Mesothelial cell of epicardium (in vitro differentiated cells): ENCODE data around the gene C17orf78. TPM values are rescaled to one million over a fixed set of nuclear protein-coding genes. Genes with fewer than 3 reads are reported as not detected.

Experiments
- DNase-seq, 2 experiments: peaks; one replicate each; pipeline ENCODE4 v3.0.0; 2021; ENCODE audit warnings: low spot score in 2 of 2; ENCODE audit not compliant: unreplicated experiment in 2 of 2
- H3K27ac Mint-ChIP-seq: 2 replicates; pipeline ENCODE4 v1.8.0; 2021; ENCODE audit warnings: mixed read lengths
- H3K27me3 Mint-ChIP-seq: 2 replicates; pipeline ENCODE4 v1.8.0; 2021; ENCODE audit warnings: low read depth, mixed read lengths
- H3K36me3 Mint-ChIP-seq: 2 replicates; pipeline ENCODE4 v1.8.0; 2021; ENCODE audit warnings: mixed read lengths
- H3K4me1 Mint-ChIP-seq: 2 replicates; pipeline ENCODE4 v1.8.0; 2021; ENCODE audit warnings: mixed read lengths
- H3K4me3 Mint-ChIP-seq: 2 replicates; pipeline ENCODE4 v1.8.0; 2021; ENCODE audit warnings: mild to moderate bottlenecking, moderate library complexity, mixed read lengths
- H3K9me3 Mint-ChIP-seq: 2 replicates; pipeline ENCODE4 v1.8.0; 2021; ENCODE audit warnings: mixed read lengths
- total RNA-seq: library from RNA; stranded (reverse); gene quantifications from 3 replicates; pipeline ENCODE4 v1.2.1, GENCODE V29; 2021
- TF ChIP-seq, protein P1 (sequence below): fragments of 200-600 bp; sonication (generic); IDR thresholded peaks from one replicate; pipeline ENCODE4 v1.5.0; 2021; ENCODE audit warnings: antibody characterized with exemption; ENCODE audit not compliant: unreplicated experiment

Gene C17orf78
- total RNA-seq, 1 donor from 2014 or later: not detected

DNA sequence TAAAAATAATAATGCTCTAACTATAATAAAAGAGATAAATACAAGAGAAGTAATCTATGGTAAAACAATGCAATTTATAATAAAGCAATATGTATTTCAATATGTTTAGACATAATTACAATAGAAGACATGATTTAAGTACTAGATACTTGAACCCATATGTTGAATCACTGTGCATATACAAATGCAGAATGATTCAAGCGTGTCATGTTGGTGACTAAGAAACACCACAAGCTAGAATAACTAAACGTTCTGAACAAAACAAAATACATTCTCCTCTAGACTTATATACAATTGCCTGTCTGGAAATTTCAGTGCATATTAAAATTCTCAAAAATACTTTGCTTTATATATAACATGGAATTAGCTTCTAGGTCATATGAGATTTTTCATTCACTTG, 42.1 kb downstream of the C17orf78 start:
- no peaks in the 10 kb centered on the region for H3K27me3 Mint-ChIP-seq
- DNase-seq: no peak
- no peaks in the 10 kb centered on the region for H3K4me1 Mint-ChIP-seq
- TF ChIP-seq, protein P1, sequence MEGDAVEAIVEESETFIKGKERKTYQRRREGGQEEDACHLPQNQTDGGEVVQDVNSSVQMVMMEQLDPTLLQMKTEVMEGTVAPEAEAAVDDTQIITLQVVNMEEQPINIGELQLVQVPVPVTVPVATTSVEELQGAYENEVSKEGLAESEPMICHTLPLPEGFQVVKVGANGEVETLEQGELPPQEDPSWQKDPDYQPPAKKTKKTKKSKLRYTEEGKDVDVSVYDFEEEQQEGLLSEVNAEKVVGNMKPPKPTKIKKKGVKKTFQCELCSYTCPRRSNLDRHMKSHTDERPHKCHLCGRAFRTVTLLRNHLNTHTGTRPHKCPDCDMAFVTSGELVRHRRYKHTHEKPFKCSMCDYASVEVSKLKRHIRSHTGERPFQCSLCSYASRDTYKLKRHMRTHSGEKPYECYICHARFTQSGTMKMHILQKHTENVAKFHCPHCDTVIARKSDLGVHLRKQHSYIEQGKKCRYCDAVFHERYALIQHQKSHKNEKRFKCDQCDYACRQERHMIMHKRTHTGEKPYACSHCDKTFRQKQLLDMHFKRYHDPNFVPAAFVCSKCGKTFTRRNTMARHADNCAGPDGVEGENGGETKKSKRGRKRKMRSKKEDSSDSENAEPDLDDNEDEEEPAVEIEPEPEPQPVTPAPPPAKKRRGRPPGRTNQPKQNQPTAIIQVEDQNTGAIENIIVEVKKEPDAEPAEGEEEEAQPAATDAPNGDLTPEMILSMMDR: no peak
- H3K9me3 Mint-ChIP-seq: peaks cover 8% of the 10 kb centered on the region
- peaks cover 29% of the 10 kb centered on the region for H3K36me3 Mint-ChIP-seq
- H3K4me3 Mint-ChIP-seq: no peak overlapping the region
- no peak overlapping the region for H3K27ac Mint-ChIP-seq

GRCh38 chr17:37422971-37423625, 47.3 kb downstream of the C17orf78 start:
- no peak overlapping the region for H3K4me3 Mint-ChIP-seq
- H3K36me3 Mint-ChIP-seq: peaks cover 27% of the 10 kb centered on the region
- H3K4me1 Mint-ChIP-seq: no peaks in the 10 kb centered on the region
- no peak overlapping the region for H3K27ac Mint-ChIP-seq
- H3K27me3 Mint-ChIP-seq: no peaks in the 10 kb centered on the region
- TF ChIP-seq, protein P1: no peak
- H3K9me3 Mint-ChIP-seq: no peaks in the 10 kb centered on the region
- no peak for DNase-seq

- TF ChIP-seq, protein P1: no peak
- Mint-ChIP-seq H3K27me3 (no peaks in the 10 kb centered on the region), H3K36me3 (peaks cover 28% of the 10 kb centered on the region), H3K4me3 (no peak overlapping the region), H3K27ac (no peak overlapping the region), H3K9me3 (no peaks in the 10 kb centered on the region), H3K4me1 (no peaks in the 10 kb centered on the region)
- no peak for DNase-seq
Measured at GRCh38 chr17:37425268-37425667, 49.5 kb downstream of the C17orf78 start.

GRCh38 chr17:37429039-37429438, 53.3 kb downstream of the C17orf78 start:
- no peaks in the 10 kb centered on the region for H3K4me1 Mint-ChIP-seq
- no peak overlapping the region for H3K4me3 Mint-ChIP-seq
- no peak for DNase-seq
- no peaks in the 10 kb centered on the region for H3K9me3 Mint-ChIP-seq
- TF ChIP-seq, protein P1: no peak
- H3K27me3 Mint-ChIP-seq: no peaks in the 10 kb centered on the region
- H3K27ac Mint-ChIP-seq: no peak overlapping the region
- H3K36me3 Mint-ChIP-seq: peaks cover 34% of the 10 kb centered on the region

DNA sequence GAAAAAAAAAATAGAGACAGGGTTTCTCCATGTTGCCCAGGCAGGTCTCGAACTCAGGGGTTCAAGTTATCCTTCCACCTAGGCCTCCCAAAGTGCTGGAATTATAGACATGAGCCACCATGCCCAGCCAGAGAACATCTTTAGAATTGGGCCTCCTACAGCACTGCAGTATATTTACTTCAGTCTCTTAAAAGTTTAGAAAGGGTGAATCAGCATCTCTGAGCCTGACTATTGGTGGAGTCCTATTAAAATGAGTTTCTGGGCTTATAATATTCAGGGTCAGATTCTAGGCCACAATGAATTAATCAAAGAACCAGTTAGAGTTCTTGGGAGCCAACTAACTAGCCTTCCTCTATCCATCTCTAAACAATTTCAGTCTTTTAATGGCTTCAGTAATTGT, 53.7 kb downstream of the C17orf78 start:
- DNase-seq: no peak
- H3K4me3 Mint-ChIP-seq: no peak overlapping the region
- TF ChIP-seq, protein P1: no peak
- H3K36me3 Mint-ChIP-seq: peaks cover 37% of the 10 kb centered on the region
- H3K27ac Mint-ChIP-seq: no peak overlapping the region
- H3K4me1 Mint-ChIP-seq: no peaks in the 10 kb centered on the region
- H3K9me3 Mint-ChIP-seq: no peaks in the 10 kb centered on the region
- H3K27me3 Mint-ChIP-seq: no peaks in the 10 kb centered on the region
